T-helper 2 cell (primary cell): ENCODE measurements around the gene SKA1.
"Not testable (repeated sequence)": the region's sequence is repeated elsewhere in the genome, so short reads cannot be mapped to it uniquely, and the experiment has no call there.

Source experiments
- DNase-seq, 5 experiments: peaks; one replicate each; pipeline versions ENCODE4 v3.0.0 to v3.0.0-alpha.2; 2012 to 2022

SKA1 gene

DNA sequence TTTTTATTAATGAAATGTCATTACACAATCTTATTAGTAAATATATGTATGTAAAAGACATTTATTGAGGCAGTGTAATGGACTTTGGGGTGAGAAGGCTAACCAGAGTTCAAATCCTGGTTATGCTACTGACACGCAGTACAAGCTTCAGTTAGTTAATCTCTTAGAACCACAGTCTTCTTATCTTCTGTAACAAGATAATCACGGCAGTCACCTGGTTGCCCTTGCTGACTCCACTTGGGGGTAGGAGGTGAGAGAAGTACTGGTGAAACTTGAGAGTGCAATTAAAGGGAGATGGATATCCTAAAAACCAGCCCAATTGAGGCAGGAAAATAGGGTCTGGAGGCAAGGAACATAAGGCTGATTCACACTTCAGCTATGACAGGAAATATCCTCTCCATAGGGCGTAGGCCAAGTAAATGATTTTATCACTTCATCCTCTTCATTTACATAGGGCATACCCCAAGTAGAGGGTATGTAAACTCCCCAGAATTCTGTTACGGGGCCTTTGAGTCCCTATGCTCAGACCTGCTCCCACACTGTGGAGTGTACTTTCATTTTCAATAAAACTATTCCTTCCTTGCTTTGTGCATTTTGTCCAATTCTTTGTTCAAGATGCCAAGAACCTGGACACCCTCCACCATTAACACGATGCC, 21.3 kb downstream of the SKA1 start:
- DNase-seq, result no peak

DNA sequence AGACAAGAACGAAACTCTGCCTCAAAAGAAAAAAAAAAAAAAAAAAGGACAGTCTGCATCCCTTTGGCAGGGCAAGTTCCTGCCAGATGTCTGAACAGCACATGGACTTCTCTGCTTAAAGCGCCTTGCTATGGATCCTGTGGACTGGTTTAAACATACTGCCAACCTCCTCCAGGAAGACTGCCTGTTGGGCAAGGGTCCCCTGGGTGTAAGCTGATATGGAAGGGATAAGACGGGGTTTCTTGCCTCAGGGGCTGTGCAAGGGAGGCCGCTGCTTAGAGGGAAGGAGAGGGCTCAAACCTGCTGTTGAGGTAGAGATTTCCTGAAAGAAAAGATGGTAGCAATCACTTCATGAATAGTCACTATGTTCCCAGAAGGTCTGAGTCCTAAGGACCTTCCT, 22.2 kb downstream of the SKA1 start:
- DNase-seq, result no peak

DNA sequence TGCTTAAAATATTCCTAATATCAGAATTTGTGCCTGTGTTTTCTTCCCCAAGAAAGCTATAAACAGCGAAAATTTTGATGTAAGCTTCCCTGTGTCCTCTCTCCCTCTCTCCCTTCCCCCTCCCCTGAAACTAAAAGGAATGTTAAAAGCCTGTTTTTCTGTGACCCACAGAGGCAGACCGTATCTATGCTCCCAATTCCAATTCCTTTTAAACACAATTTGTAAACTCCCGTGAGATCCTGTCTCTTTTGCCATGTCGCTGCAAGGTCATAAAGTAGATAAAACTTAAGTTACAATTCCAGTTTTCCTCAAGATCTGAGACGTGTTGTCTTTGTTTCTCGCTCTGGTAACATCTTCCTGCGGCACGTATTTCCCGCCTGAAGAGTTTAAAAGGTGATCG, 23.3 kb downstream of the SKA1 start:
- DNase-seq, result no peak

DNA sequence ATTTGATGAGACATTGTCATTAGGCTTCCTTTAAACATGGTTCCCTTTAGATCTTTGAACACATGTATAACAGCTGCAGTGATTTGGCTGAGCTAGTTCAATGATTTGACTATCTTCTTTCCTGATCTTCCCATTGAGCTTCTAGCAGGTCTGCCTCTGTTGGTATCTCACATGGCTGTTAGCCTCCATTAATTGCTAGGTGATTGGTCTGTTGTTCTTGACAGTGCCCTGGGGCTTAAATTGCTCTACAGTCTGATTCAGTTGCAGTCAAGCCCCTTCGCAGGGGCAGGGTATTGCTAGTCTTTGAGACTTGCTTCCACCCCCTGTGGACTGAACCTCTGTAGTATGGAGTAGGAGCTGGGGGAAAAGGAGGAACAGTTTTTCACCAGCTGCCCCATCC, 24.1 kb downstream of the SKA1 start:
- no peak for DNase-seq

DNA sequence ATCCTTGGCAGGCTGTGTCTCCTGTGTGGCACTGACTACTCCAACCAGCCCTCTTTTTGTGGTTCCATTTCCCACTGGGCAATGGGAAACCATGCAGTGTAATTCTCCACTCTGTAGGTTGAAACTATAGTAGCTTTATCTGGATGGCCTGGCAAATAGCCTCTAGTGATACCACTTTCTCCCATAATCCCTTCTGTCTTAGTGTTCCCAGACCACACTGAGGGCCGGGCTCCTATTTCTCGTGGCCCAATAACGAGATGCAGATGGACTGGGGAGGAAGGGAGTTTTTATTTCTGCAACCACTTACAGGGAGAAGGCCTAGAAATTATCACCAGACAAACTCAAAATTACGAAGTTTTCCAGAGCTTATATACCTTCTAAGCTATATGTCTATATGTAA, 24.7 kb downstream of the SKA1 start:
- no peak for DNase-seq

DNA sequence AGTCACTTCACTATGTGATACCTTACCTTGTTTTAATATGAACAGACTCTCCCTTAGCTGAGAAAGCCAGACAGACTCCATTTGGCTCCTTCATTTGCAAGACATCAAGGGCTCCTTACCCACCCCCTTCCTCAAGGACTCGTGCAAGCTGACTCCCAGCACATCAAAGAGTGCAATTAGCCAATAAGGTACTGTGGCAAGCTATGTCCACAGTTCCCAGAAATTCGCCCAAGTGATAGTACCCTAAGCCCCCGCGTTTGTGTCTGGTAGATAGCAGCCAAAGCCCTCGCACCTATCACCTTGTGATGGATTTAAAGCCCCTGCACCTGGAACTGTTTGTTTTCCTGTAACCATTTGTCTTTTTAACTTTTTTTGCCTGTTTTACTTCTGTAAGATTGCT, 25.6 kb downstream of the SKA1 start:
- not testable (repeated sequence) for DNase-seq

DNA sequence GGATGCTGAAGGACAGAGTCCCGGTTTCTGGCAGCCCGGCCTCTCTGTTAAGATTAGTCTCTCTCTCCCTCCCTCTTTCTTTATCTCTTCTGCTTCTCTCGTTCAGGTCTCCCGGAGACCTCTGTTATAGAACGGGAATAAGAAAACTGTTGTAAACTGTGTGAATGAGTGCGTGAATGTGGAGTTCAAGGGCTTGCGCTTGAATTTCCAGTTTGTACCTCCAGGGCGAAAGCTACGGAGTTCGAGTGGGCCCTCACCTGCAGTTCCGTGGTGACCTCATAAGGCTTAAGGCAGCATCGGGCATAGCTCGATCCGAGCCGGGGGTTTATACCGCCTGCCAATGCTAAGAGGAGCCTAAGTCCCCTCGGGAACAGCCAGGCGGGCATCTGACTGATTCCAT, 26.4 kb downstream of the SKA1 start:
- no peak for DNase-seq

DNA sequence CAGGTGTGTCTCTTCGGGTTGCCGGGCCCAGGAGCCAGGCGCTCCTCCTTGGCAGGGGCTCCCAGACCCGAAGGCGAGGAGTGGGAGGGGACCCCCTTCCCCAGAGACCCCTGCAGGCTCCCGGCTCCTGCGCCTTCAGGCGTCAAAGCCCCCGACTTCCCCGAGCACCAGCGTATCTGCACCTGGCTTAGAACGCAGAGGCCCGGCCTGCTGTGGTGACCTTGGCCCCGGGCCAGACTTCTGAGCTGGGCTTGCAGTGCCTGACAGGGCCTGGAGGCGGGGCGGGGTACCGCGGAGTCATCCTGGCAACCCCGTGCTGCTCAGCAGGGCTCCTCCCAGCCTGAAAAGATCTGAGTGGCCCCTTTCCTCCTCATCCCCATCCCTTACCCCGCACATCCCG, 27.0 kb downstream of the SKA1 start:
- DNase-seq, result peak in 1 of 5 experiments; percentile 34

DNA sequence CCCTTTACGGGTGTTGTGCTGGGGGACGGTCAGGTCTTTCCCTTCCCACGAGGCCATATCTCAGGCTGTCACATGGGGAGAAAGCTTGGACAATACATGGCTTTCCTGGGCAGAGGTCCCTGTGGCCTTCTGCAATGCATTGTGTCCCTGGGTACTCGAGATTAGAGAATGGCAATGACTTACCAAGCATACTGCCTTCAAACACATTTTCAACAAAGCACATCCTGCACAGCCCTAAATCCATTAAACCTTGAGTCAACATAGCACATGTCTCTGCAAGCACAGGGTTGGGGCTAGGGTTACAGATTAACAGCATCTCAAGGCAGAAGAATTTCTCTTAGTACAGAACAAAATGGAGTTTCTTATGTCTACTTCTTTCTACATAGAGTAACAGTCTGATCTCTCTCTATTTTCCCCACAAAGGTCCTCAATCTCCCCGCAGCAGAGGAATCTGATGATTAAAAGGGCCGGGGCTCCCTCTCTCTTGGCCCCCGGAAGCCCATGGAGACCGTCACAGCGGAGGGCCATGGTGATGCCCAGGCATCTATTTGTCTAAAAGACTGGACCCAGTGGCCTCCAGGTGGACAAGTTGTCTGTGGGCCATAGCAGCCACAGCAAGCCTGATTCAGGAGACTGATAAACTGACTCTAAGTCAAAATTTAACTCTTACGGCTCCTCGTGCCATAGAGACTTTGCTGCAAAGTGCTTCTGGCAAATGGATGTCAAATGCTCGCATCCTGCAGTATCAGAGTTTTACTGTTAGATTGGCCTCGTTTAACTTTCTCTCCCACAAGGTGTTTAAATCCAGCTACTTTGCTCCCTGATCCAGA, 30.1 kb downstream of the SKA1 start:
- not testable (repeated sequence) for DNase-seq

DNA sequence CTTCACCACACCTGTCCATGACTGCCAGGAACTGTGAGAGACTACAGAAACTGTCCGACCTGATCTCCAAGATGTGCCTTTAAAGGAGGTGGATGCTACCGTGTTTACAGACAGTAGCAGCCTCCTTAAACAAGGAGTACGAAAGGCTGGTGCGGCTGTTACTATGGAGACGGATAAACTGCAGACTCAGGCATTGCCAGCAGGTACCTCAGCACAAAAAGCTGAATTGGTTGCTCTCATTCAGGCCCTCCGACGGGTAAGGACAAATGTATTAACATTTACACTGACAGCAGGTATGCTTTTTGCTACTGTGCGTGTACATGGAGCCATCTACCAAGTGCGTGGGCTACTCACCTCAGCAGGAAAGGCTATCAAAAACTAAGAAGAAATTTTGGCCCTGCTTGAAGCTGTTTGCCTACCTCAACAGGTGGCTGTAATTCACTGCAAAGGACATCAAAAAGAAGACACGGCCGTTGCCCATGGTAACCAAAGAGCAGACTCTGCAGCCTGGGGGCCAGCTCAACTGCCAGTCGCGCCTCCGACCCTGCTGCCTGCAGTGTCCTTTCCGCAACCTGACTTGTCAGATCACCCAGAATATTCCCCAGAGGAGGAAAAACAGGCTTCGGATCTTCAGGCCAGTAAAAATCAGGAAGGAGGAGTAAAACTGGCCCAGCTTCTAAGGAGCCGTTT, 30.9 kb downstream of the SKA1 start:
- no peak for DNase-seq

DNA sequence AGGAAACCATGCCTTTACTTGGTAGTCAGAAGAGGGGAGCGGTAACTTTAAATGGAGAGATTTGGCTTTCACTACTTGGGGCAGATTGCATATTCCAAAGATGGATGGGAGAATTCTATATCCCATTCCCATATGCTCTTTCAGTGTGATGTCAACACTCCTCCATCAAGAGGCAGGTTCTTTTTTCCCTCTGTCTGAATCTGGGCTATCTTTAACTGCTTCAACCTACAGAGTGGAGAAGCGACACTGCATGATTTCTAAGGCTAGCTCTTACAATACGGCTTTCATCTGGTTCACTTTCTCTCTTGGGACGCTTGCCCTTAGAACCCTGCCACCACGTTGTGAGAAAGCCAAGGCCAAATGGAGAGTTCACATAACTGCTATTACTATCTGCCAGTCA, 34.4 kb downstream of the SKA1 start:
- no peak for DNase-seq

DNA sequence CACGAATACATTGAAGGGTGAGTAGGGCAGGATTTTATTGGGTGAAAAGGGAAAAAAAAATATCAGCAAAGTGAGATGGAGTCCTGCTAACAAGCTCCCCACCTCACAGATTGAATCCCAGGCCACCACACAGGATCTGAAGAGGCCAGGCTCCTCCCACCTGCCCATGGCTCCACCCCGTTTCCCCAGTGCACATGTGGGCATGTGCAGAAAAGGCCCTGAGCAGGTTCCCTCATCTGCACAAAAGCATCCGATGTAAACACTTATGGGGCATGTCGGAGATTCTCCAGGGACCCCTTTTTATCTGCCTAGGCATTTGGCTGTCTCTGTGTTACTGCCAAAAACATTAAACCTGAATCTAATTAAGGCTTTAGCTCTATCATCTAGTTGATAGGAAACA, 35.2 kb downstream of the SKA1 start:
- no peak for DNase-seq

DNA sequence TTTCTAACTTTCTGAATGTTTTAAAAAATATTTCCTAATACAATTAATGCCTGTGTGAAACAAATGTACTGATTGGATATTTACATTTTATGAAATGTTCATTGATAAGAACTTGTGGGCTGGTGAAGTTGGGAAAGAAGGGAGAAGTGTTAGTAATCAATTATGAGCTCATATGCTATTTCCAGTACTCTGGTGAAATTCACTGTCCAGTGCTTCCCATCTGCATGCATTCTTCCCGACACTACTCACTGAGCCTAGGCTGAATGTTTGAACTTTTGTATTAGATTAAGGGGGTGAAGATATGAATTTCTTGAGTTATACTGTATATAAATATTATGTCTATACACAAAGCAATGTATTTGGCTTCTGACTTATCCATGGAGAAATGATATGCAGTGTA, 36.0 kb downstream of the SKA1 start:
- DNase-seq, result no peak

DNA sequence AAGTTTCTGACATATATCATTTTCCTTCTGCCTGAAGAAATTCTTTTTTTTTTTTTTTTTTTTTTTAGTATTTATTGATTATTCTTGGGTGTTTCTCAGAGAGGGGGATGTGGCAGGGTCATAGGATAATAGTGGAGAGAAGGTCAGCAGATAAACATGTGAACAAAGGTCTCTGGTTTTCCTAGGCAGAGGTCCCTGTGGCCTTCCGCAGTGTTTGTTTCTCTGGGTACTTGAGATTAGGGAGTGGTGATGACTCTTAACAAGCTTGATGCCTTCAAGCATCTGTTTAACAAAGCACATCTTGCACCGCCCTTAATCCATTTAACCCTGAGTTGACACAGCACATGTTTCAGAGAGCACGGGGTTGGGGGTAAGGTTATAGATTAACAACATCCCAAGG, 42.0 kb downstream of the SKA1 start:
- DNase-seq, result not testable (repeated sequence)

DNA sequence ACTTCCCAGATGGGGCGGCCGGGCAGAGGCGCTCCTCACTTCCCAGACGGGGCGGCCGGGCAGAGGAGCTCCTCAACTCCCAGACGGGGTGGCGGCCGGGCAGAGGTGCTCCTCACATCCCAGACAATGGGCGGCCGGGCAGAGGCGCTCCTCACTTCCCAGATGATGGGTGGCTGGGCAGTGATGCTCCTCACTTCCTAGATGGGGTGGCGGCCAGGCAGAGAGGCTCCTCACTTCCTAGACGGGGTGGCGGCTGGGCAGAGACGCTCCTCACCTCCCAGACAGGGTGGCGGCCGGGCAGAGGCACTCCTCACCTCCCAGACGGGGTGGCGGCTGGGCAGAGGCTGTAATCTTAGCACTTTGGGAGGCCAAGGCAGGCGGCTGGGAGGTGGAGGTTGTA, 42.9 kb downstream of the SKA1 start:
- DNase-seq, result not testable (repeated sequence)

DNA sequence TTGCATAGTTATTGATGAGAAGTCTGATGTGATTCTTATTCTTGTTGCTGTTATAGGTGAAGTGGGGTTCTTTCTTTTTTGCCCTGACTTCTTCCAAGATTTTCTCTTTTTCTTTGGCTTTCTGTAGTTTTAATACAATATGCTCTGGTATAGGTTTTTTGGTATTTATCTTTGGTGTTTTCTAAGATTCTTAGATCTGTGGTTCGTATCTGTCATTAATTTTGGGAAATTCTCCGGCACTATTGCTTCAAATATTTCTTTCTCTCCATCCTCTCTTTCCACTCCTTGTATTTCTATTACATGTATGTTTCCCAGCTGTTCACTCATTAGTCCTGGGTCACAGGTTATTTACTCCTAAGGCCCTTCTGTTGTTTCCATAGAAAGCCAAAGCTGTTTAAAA, 43.8 kb downstream of the SKA1 start:
- no peak for DNase-seq

DNA sequence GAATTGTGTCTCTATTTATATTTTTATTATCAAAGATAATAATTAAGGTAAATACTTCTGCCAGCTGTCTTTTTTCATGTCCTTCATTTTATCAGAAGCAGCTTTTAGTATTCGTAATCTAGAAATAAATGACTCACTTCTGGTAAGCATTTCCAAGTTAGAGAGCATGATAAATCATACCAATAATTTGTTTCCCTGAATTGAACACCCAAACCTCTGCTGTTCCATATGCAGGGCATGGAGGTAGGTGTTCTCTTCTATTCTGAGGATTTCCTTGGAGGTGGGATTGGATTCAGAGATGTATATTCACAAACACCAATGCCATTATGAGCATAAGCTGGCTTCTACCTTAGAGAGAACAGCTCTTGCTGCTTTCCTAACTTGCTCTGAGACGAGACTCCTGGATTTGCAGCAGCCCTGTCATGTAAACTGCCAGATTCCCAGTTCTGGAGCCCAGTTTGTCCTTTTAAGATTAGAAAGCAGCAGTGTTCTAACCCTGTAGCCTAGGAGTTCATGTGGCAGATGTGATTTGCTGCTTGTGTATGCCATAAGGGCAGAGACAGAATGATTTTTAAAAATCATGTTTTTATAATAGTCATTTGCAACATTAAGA, 47.5 kb downstream of the SKA1 start:
- no peak for DNase-seq

DNA sequence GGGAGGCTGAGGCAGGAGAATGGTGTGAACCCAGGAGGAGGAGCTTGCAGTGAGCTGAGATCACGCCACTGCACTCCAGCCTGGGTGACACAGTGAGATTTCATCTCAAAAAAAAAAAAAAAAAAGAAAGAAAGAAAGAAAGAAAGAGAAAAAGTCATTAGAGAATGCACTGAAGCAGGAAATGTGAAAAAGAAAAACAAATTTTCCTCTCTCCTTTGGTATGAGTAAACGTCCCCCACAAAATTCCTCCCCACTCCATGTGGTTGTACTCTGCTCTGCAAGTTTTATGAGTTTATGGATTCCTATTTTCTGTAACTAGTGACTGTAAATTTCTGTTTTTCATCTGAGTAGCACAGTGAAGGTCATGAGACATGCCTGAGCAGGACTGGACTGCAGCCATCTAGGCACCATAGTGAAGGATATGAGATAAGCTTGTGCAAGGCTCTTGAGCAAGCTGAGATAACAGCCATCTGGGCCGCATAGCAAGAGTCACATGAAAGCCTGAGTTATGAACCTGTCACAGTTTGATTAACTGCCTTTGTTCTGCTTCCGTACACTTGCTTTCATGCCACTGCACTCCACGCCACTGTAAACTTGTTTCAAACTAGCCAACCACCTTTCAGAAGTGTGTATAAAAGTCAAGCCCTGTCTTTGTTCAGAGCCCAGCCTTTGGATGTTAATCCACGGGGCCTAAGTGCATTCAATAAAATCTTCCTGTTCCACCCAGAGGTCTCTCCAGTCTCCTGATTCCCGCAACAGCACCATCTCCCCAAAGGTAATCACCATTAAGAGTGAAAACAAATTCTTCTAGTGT, 50.2 kb downstream of the SKA1 start:
- DNase-seq, result no peak

DNA sequence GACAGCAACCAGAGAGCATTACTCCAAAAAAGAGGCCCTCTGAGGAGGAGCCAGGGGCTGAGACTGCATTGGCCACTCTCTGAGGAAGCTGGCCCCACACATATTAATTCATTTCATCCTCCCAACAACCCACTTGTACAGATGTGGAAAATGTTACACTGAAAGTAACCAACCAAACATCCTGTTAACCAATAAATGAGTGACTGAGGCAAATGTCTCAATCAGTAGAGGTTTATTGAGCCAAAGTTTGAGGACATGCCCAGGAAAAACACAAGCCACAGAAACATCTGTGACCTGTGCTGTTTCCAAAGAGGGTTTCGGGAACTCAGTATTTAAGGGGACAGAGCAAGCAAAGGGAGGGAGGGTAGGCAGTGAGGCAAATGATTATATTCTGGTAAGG, 53.0 kb downstream of the SKA1 start:
- DNase-seq, result no peak

DNA sequence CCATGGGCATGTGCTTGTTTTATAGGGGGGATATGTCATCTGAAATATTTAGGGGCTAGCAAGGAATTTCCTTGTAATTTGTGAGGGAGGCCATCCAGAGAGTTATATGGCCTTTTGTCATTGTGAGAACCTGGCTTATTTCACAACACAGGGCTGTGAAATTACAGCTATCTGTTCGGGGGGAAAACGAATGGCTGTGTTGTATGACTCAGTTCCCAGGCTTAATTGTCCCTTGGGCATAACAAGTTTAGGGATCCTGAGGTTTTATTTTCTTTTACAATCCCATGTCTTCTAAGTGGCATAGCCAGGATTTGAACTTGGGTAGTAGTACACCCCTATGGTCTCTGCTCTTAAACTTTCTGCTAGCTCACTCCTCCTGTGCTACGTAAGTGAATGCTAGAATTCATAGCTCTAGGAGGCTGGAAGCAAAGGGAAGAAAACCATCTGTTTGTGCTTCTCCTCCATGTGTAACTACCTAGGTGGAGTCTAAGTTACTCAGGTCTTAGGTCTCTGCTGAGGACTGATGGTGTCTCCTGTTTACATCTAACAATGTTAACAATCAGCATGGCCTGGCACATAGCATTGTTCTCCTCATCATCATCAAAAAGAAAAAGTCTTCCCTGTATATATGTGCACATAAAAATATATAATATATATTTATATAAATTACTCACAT, 53.8 kb downstream of the SKA1 start:
- DNase-seq, result no peak

DNA sequence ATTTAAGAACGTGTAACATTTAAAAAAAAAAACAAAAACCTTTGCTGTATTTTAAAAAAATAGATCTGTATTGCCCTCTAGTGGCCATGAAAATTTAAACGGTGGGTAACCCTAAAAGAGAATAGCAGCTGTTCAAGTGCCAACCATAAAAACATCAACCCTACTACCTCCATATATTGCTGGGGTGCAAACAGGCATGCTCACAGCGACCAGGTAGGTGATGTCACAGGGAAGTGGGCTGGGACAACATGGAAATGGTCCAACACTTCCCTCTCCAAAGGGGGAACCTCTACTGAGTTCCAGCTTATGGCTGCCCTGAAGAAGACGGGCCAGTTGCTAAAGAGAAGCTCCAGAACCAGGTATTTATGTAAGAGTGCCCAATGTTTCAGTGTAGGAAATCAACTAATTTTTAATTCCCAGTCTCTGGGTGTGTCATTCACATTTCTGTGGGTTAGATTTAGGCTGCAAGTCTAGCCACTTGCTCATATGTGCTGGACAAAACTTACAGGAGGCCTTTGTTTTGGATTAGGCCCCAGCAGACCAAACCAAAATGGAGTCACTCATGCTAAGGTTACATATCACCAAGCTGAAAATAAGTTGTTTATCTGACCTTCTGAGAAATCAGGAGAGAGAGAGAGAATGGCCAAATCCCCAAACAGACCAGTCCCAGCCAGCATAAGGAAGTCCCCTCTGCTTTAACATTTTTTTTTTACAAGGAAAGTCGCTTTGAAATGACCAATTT, 54.5 kb downstream of the SKA1 start:
- DNase-seq, result peak in 1 of 5 experiments; percentile 8
